Skin of body (tissue), 2 donors: ENCODE measurements around the gene MARK4. TPM values are rescaled to one million over a fixed set of nuclear protein-coding genes. Genes with fewer than 3 reads are reported as not detected.
"Not testable (repeated sequence)": the region's sequence is repeated elsewhere in the genome, so short reads cannot be mapped to it uniquely, and the experiment has no call there.

Source experiments
- DNase-seq: peaks from one replicate; lab custom pipeline; 2025; lab: John Stamatoyannopoulos, UW
- total RNA-seq: library from RNA; depleted of rRNA; stranded (reverse); fragments of >200 nt; gene quantifications from one replicate; pipeline ENCODE4 v1.2.3, GENCODE V29; 2014

Gene MARK4
- total RNA-seq, 1 donor from 2014 or later, result 23.6 TPM

DNA sequence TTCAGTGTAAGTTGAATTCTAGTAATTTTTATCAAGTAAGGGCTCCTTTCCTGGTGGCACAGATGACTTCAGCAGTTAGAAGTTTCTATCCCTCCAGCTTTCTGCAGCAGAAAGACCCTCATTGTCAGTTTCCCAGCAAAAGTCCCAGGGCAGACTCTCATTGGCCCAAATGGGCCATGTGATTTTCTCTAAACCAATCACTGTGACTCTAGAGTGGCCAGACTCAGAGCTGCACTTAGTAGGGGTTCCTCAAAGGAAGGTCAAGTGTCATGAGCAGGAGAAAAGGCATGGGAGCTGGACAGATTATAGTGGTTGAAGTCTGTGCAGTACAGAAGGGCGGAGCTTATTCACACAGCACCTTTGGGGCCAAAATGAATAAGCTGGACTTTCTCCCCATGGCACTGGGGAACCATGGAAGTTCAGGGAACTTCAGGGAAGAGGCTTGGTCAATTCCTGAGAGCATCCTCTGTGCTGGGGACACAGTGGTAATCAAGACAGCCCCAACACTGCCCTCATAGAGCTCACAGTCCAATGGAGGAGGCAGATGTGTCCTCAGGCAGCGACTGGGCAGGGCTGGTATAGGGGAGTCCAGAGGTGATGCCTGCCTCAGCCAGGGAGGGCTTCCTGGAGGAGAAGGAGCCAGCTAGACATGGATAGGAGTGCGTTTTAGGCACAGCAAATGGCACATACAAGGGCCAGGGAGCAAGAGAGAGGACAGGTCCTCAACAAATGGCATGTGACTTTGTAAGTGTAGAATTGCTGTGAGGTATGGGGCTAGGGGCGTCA, 53.3 kb downstream of the MARK4 start:
- DNase-seq, result no peak

DNA sequence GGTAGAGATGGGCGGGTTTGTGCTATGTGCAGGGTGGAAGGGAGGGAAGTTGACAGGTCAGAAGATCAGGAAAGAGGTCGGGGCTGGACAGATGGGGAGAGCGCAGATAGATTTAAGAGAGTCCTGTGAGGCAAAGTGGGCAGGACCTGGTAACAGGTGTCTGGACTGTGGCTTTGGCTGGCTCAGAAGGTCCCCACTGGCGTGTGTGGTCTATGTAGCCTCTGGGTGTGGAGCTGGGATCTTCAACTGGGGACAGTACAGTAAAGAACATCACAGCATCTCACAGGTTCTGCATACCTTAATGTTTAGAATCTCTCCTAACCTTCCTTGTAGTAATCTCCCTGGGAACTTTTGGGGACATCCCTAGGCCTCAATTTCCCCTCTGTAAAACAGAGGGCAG, 53.9 kb downstream of the MARK4 start:
- DNase-seq, result no peak

DNA sequence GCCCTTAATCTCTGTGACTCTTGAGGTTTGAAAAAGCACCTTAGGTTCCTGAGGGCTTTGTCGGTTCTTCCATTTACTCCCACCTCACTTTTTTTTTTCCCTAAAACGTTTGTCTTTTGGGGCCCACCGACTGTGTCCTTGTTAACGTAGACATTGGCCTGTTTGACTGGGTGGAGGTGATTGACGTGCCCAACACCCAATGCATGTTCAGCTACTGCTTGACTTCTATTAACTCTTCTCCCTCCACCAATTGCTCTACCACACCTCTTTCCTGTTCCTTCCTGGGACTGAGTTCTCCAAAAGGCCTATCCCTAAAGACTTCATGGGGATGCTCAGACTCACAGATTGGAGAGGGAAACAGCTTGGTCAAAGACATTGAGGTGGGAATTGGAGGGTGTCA, 54.4 kb downstream of the MARK4 start:
- DNase-seq, result no peak

DNA sequence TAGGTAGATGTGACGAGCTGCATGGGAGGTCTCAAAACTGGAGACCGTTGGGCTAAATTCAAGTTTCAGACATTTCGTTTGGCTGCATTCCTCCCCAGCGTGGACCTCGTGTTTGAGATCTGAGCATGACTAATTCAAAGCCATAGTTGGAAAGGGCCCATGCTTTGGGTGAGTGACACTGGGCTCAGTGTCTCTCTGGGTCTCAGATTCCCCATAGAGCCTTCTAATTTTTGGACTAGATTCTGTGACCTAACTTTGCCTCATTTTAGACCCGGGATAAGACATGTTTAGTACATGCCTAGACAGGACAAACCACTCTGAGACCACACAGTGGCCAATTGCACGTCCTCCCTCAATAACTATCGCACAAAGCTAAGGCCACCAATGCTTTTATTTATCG, 55.0 kb downstream of the MARK4 start:
- no peak for DNase-seq

DNA sequence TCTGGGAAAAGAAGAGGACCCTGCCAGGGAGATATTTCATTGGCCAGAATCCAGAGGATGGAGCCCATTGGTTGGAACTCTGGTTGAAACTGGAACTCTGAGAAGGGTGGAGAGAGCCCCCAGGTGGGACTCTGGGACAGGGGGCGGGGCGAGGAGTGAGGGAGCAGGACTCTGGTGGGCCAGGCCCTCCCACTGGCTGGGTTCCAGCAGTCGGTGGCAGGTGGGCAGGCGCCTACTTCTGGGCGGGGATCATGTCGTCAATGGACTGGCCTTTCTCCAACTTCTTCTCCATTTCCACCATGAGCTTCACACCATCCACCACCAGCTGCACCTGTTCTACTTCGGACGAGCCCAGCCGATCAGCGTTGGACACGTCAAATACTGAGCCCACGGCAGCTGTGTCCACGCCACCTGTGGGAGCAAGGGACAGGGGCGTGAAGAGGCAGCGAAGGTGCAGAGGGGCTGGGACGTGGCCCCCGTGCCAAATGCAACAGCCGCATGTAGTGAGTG, 55.5 kb downstream of the MARK4 start:
- DNase-seq, result no peak

DNA sequence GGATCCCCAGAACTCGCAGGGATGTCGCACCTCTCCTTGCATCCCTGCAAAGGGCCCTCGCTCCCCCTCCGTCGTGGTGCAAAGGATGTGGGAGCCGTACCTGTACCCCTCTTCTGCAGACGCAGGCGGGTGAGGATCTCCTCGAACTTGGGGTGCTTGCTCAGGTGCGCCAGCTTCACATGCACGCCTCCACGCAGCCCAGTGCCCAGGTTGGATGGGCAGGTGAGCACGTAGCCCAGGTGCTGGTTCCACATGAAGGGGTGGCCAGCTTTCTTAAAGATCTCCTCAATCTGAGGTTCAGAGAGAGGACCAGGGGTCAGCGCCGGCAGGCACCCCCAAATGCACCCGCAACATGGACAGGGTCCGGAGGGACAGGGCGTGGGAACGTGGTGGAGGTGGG, 56.3 kb downstream of the MARK4 start:
- no peak for DNase-seq

DNA sequence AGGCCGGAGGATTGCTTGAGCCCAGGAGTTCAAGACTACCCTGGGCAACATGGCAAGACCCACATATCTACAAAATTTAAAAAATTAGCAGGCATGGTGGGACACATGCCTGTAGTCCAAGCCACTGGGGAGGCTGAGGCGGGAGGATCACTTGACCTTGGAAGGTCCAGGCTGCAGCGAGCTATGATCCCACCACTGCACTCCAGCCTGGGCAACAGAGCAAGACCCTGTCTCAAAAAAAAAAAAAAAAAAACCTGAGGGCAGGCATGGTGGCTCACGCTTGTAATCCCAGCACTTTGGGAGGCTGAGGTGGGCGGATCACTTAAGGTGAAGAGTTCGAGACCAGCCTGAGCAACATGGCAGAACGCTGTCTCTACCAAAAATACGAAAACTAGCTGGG, 58.3 kb downstream of the MARK4 start:
- DNase-seq, result not testable (repeated sequence)

DNA sequence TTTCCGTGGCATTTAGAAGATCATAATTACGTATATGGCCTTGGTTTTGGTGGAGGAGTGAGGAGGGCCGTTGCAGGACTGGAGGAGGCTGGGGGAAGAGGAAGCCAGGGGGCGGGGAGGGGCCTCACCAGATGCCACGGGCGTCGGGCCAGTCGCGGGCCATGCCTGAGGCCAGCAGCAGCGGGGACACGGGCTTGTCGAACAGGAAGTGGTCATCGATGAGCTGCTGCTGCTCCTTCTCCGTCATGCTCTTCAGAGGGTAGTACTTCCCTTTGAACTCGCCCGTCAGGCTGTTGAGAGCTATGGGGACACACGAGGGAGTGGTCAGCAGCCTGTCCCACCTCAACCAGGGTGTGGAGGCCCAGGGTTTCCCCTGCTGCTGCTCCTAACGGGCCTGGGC, 60.5 kb downstream of the MARK4 start:
- DNase-seq, result no peak

DNA sequence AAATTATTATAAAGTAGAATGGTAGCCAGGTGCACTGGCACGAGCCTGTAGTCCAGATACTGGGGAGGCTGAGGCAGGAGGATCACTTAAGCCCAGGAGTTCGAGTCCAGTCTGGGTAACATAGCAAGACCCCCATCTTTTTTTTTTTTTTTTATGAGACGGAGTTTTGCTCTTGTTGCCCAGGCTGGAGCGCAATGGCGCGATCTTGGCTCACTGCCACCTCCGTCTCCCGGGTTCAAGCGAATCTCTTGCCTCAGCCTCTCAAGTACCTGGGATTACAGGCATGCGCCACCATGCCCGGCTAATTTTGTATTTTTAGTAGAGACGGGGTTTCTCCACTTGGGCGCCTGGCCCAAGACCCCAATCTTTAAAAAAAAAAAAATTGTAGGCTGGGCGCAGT, 61.2 kb downstream of the MARK4 start:
- DNase-seq, result not testable (repeated sequence)

DNA sequence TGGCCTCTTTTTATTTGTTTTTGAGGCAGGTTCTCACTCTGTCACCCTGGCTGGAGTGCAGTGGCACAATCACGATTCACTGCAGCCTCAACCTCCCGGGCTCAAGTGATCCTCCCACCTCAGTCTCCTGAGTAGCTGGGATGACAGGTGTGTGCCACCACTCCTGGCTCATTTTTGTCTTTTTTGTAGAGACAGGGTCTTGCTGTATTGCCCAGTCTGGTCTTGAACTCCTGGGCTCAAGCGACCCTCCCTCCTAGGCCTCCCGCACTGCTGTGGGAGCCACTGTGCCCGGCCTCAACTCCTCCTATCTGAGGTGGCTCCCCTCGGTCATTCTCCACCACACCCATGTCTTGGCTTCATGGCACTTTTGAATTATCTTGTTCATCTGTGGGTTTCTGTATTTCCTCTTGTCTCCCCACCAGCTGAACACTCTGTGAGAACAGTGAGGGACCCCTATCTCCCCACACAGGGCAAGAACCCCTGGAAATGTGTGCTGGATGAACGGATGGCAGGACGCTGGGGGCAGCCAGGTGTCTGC, 63.7 kb downstream of the MARK4 start:
- no peak for DNase-seq

DNA sequence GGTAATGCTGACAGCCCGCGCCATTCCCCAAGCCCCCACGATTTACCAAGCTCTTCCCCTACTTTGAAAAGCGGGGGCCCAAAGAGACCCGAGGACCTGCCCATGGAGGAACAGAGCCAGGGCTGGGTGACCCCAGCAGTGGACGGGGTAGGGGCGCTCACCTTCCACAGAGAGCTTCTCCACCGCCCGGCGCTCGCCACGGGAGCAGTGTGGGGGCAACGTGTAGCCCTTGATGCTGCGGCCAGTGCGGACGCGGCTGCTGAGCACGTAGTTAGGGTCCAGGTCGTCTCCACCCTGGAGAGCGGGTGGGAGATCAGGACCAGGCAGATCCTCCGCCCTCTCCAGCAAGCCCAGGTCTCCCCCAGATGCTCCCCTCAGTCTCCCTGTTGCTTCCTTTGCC, 64.2 kb downstream of the MARK4 start:
- DNase-seq, result no peak

DNA sequence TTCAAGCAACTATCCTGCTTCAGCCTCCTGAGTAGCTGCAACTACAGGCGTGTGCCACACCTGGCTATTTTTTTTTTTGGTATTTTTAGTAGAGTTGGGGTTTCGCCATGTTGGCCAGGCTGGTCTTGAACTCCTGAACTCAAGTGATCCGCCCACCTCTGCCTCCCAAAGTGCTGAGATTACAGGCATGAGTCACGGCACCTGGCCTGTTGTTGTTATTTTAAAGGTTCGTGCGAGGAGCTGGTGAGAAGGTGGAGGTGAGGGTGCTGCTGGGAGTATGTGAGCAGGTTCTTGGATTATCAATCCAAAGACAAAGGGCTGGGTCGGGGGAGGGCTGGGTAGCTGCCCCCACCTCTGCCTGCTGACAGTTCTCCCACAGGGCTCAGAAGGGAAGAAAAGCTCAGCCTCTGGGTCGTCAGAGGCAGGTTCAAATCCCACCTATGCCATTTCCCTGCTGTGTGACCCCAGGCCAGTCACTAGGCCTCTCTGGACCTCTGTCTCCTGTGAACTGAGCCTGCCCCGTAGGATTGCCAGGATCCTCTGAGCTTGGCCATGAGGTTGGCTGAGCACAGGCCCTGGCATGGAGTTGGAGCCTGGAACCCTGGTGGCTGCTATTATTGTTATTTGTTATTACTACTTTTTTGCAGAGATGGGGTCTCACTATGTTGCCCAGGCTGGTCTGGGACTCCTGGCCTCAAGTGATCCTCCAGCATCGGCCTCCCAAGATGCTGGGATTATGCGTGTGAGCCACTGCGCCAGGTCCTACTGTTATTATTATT, 70.1 kb downstream of the MARK4 start:
- DNase-seq, result no peak

DNA sequence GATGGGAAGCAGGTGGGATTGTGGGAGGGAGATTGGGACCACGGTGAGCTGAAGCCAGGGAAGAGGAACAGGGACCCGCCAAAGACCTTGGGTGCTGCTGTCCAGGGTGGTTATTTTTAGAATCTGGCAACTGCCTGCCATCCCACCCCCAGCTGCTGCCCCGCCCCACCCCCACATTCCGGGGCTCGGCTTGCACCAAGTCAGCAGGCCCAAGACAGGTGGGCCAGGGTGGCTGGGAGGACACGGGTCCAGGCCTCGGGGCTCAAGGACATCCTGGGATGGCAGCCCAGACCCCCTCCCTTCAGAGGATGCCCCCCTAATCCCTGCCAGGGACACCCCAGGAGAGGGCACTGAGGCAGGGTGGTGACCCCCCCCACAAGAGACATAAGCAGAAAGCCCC, 70.8 kb downstream of the MARK4 start:
- no peak for DNase-seq

DNA sequence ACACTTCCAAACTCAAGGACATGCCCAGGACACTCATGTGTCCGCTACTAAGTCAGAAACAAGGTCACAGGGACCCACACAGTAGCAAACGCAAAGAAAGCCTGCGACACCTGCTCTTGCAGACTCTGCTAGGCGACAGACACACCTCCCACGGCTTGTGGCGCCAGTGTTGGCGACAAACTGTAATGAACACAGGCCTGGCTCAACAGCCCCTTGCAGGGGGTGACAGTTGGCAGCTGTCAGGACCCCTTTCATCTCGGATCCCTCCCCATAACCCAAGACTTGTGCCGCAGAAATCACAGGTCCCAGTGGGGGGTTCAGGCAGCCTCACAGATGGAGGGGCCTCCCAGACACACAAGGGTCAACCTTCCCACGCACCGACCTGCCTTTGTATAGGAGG, 71.2 kb downstream of the MARK4 start:
- no peak for DNase-seq

DNA sequence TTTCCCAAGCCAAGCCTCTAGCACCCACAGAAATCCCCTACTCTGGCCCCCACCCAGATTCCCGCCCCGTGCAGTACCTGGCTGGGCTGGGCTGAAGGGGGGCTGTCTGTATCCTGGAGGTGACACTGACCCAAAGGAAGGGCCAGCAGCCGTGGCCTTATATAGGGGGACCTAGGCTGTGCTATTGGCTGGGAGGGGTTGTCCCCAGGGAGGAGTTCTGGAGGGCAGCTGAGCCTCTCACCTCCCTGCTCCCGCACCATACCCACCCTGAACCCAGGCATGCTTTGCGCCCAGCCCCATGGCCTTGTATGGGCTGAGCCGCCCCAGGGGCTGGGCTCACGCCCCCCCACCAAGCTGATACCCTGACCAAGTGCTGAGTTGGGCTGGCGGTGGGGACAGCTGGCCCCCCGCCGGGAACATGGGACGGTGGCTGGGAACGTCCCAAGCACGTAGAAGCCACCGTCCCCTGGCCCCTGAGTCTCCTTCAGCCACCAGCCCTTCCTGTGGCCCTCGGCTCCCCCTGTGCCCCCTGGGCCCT, 71.7 kb downstream of the MARK4 start, which contains the start of gene CKM:
Gene CKM (minus strand): TSS at position 132 of the 538 bp plus-strand sequence. CDS start 3,162 bp downstream, outside the sequence.
- DNase-seq, result no peak

DNA sequence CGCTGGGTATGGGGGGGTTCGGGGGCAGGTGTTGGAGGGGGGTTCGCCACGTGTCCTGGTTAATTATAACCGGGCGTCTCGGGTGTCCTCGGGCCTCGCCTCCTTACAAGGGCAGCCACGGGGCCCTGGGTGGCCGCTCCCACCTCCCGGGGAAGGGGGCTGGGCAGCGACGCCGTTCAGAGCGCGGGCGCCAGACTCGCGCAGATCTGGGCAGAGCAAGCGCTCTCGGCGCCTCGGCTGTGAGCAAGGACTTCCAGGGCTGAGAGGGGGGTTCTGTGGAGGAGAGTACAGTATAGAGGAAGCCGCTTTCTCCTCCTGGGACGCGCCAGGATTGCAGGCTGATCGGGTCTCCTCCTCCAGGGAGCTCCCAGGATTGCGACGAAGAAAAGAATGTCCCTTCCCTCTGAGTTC, 72.6 kb downstream of the MARK4 start:
- DNase-seq, result no peak

DNA sequence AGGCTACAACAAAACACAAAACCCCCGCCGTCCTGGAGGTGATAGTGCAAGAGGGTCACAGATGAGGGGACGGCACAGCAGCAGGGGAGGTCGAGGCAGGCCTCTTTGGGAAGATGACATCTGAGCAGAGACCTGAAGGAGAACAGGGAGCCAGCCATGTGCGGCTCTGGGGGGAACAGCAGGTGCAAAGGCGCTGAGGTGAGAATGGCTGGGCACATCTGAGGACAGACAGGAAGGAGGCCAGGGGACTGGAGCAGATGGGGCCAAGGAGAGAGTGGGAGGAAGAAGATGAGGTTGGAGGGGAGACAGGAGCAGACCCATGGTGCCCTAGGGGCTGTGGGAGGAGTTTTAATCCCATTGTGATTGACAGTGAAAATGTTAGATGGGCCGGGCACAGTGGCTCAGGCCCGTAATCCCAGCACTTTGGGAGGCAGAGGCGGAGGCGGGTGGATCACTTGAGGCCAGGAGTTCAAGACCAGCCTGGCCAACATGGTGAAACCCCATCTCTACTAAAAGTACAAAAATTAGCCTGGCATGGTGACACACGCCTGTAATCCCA, 73.4 kb downstream of the MARK4 start:
- no peak for DNase-seq

DNA sequence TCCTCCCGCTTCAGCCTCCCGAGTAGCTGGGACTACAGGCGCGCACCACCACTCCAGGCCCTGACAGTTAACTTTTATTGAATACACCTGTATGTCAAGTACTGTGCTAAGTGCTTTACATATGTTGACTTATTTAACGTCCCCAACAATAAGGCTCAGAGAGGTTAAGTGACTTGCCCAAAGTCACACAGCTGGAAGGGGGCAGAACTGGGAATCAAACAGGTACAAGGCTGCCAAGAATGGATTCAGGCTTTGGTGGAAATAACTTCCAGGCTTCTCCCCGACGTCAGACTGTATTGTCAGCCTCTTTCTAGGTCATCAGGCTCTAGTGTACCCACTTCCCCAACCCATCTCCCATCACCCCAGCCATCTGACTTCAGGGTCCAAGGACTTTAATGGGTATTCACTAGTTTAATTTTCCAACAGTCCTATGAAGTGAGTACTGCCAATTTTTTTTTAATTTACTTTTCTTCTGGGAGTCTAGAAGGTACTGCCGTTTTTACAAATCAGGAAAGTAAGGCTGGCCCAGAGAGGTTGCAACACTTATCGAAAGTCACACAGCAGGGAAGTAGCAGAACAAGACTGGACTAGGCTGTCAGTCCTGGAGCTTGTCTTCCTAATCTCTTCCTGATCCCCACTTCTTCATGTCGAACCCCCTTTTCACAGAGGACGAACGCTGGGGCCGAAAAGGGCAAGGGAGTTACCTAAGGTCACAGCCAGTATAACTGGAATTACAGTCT, 76.5 kb downstream of the MARK4 start:
- DNase-seq, result no peak

DNA sequence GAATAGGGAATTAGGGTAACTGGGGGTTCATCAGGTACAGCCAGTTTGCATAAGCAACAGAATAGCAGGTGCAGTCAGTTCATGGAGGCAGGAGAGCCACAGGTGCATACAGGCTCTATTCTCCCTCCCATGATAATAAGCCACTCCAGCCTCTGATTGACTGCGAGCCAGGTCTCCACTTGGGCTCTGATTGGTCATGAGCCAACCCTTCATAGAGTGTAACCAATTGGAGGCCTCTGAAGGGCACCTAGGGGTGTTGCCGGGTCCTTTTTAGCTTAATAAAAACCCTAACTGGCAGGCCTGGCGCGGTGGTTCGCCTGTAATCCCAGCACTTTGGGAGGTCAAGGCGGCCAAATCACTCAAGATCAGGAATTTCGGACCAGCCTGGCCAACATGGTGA, 80.3 kb downstream of the MARK4 start:
- DNase-seq, result no peak

DNA sequence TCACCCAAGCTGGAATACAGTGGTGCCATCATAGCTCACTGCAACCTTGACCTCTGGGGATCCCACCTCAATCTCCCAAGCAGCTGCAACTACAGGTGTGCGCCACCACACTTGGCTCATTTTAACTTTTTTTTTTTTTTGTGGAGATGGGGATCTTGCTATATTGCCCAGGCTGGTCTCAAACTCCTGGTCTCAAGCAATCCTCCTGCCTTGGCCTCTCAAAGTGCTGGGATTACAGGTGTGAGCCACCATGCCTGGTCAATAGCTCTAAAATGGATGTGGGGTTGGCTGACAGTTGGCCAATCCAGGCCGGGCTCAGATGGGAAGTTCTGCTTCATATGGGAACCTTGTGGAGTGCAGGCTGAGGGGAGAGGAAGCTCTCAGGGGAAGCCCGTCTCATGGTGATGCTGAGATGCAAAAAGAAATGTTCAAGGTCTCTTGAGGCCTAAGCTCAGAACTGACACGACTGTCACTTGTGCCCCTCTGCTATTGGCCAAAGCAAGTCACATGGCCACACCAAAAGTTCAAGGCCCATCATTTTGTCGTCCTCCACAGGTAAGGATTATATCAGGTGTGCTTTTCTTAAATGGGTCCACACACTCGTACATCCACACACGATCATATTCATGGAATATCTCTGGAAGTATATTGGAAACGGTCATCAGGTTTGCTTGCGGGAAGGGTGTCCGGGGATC, 82.7 kb downstream of the MARK4 start:
- DNase-seq, result no peak
